HEK293 (cell line): ENCODE results near the gene ATP8A2.

ENCODE experiments used
- CTCF ChIA-PET: fragments of 350-600 bp; formaldehyde crosslinking; extraction: SDS; loops from one replicate; lab custom pipeline; 2021; ENCODE audit warnings: antibody characterized with exemption; lab: Yijun Ruan, JAX
- POLR2A ChIA-PET: fragments of 300-600 bp; formaldehyde crosslinking; extraction: SDS; loops from one replicate; lab custom pipeline; 2020; ENCODE audit warnings: antibody characterized with exemption, inconsistent platforms; lab: Yijun Ruan, JAX
- H3K27ac ChIP-seq: fragments of 200-500 bp; sonication (Bioruptor generic); 2 replicates; pipeline ENCODE4 v1.5.1; 2014; ENCODE audit warnings: low read depth, low read length, control low read depth, inconsistent platforms; ENCODE audit errors: extremely low read depth
- H3K36me3 ChIP-seq, 2 experiments: fragments of 200-500 bp in 1 of 2; sonication (Bioruptor generic) in 1 of 2; 1 replicate in 1 of 2; 2 replicates in 1 of 2; pipeline ENCODE4 v1.5.1; 2014 to 2017; ENCODE audit warnings: inconsistent platforms in 2 of 2, low read length in 2 of 2; ENCODE audit not compliant: control insufficient read depth in 2 of 2, insufficient read depth in 1 of 2
- H3K4me1 ChIP-seq: fragments of 200-500 bp; sonication (Bioruptor generic); 2 replicates; pipeline ENCODE4 v1.5.1; 2014; ENCODE audit warnings: mild to moderate bottlenecking, low read length, inconsistent platforms; ENCODE audit not compliant: control insufficient read depth, insufficient read depth
- H3K4me3 ChIP-seq: 2 replicates; pipeline ENCODE4 v1.5.1; 2011; ENCODE audit warnings: low read depth, mild to moderate bottlenecking, control low read depth, low read length, moderate library complexity
- H3K9me3 ChIP-seq: fragments of 200-500 bp; sonication (Bioruptor generic); 2 replicates; pipeline ENCODE4 v1.5.1; 2014; ENCODE audit warnings: low read depth, low read length, inconsistent platforms; ENCODE audit not compliant: control insufficient read depth, insufficient read depth
- BCL6B ChIP-seq: fragments of 450-650 bp; formaldehyde crosslinking; IDR thresholded peaks from 2 replicates; pipeline ENCODE4 v1.5.1; 2017; ENCODE audit warnings: missing biosample characterization, missing genetic modification characterization
- FEZF1 ChIP-seq: fragments of 450-650 bp; formaldehyde crosslinking; IDR thresholded peaks from 2 replicates; pipeline ENCODE4 v1.5.1; 2016; ENCODE audit warnings: missing biosample characterization, missing genetic modification characterization
- KLF17 ChIP-seq: fragments of 450-650 bp; formaldehyde crosslinking; IDR thresholded peaks from 2 replicates; pipeline ENCODE4 v1.5.1; 2016; ENCODE audit warnings: missing biosample characterization, missing genetic modification characterization
- KLF7 ChIP-seq: fragments of 450-650 bp; formaldehyde crosslinking; IDR thresholded peaks from 2 replicates; pipeline ENCODE4 v1.5.1; 2016; ENCODE audit warnings: missing biosample characterization, missing genetic modification characterization, borderline replicate concordance
- REST ChIP-seq: fragments of 450-650 bp; formaldehyde crosslinking; IDR thresholded peaks from 2 replicates; pipeline ENCODE4 v1.5.1; 2016; ENCODE audit warnings: missing biosample characterization, missing genetic modification characterization
- SALL2 ChIP-seq: fragments of 450-650 bp; formaldehyde crosslinking; IDR thresholded peaks from 2 replicates; pipeline ENCODE4 v1.5.0; 2017; ENCODE audit warnings: missing biosample characterization, mild to moderate bottlenecking, missing genetic modification characterization, borderline replicate concordance
- ZBTB6 ChIP-seq: fragments of 450-650 bp; formaldehyde crosslinking; IDR thresholded peaks from 2 replicates; pipeline ENCODE4 v1.5.1; 2017; ENCODE audit warnings: missing biosample characterization, missing genetic modification characterization
- ZBTB7A ChIP-seq: fragments of 450-650 bp; formaldehyde crosslinking; IDR thresholded peaks from 2 replicates; pipeline ENCODE4 v1.5.1; 2016; ENCODE audit warnings: low read depth, missing biosample characterization, missing genetic modification characterization
- ZIC2 ChIP-seq: fragments of 450-650 bp; formaldehyde crosslinking; IDR thresholded peaks from 2 replicates; pipeline ENCODE4 v1.5.1; 2016; ENCODE audit warnings: missing biosample characterization, missing genetic modification characterization
- ZNF19 ChIP-seq: fragments of 450-650 bp; formaldehyde crosslinking; IDR thresholded peaks from 2 replicates; pipeline ENCODE4; 2016; ENCODE audit warnings: missing biosample characterization, missing genetic modification characterization, low read depth
- ZNF214 ChIP-seq: fragments of 450-650 bp; formaldehyde crosslinking; IDR thresholded peaks from 2 replicates; pipeline ENCODE4 v1.5.1; 2017; ENCODE audit warnings: missing biosample characterization, mild to moderate bottlenecking, missing genetic modification characterization, borderline replicate concordance
- ZNF266 ChIP-seq: fragments of 450-650 bp; formaldehyde crosslinking; IDR thresholded peaks from 2 replicates; pipeline ENCODE4 v1.5.1; 2016; ENCODE audit warnings: missing biosample characterization, missing genetic modification characterization, low read depth
- ZNF280C ChIP-seq: fragments of 450-650 bp; formaldehyde crosslinking; IDR thresholded peaks from 2 replicates; pipeline ENCODE4 v1.5.1; 2016; ENCODE audit warnings: missing biosample characterization, missing genetic modification characterization
- ZNF549 ChIP-seq: fragments of 450-650 bp; IDR thresholded peaks from 2 replicates; pipeline ENCODE4 v1.5.1; 2018; ENCODE audit warnings: missing biosample characterization, missing genetic modification characterization, mild to moderate bottlenecking, inconsistent platforms, moderate library complexity
- ZNF580 ChIP-seq: fragments of 450-650 bp; formaldehyde crosslinking; IDR thresholded peaks from 2 replicates; pipeline ENCODE4 v1.5.1; 2016; ENCODE audit warnings: missing biosample characterization, missing genetic modification characterization
- ZNF692 ChIP-seq: fragments of 450-650 bp; formaldehyde crosslinking; IDR thresholded peaks from 2 replicates; pipeline ENCODE4 v1.5.1; 2016; ENCODE audit warnings: missing biosample characterization, missing genetic modification characterization
- ZSCAN23 ChIP-seq: fragments of 450-650 bp; formaldehyde crosslinking; IDR thresholded peaks from 2 replicates; pipeline ENCODE4 v1.5.1; 2016; ENCODE audit warnings: missing biosample characterization, missing genetic modification characterization

Gene ATP8A2

GRCh38 chr13:25771202-25771601 is 399.4 kb downstream of the ATP8A2 start:
- no peaks in the 10 kb centered on the region for H3K9me3 ChIP-seq
- no peak overlapping the region for H3K4me3 ChIP-seq
- TF ChIP-seq ZSCAN23 (tag by site-specific recombination) = no peak
- TF ChIP-seq SALL2 (tag by site-specific recombination) = no peak
- no peak for TF ChIP-seq ZNF214
- TF ChIP-seq BCL6B (tag by site-specific recombination) = no peak
- TF ChIP-seq ZNF549 = no peak
- no peak for TF ChIP-seq ZNF692 (tag by site-specific recombination)
- TF ChIP-seq ZIC2 (tag by site-specific recombination) = no peak
- no peak for TF ChIP-seq KLF7 (tag by site-specific recombination)
- no peak for TF ChIP-seq ZNF266 (tag by site-specific recombination)
- TF ChIP-seq ZBTB6 (tag by site-specific recombination) = no peak
- no peak for TF ChIP-seq ZNF280C
- TF ChIP-seq ZBTB7A = no peak
- TF ChIP-seq ZNF19 (tag by site-specific recombination) = no peak
- no peak for TF ChIP-seq KLF17 (tag by site-specific recombination)
- TF ChIP-seq REST (tag by site-specific recombination) = no peak
- no peak for TF ChIP-seq FEZF1 (tag by site-specific recombination)
- no peak for TF ChIP-seq ZNF580
- ChIA-PET CTCF (no interaction called here), POLR2A (no interaction called here)
- no peaks in the 10 kb centered on the region for H3K36me3 ChIP-seq
- H3K27ac ChIP-seq = no peak overlapping the region
- 0 out of 2 replicates have a peak, but pooled peaks cover 2% of the 10 kb centered on the region for H3K4me1 ChIP-seq
